Activated CD4-positive, alpha-beta memory T cell treated with anti-CD3 and anti-CD28 coated beads for 36 hours (primary cell): ENCODE measurements around the gene PPP2R1A. TPM values are rescaled to one million over a fixed set of nuclear protein-coding genes. Genes with fewer than 3 reads are reported as not detected.
A peak's percentile ranks its signal among the peaks of the same experiment; 100 is the strongest.
"Not testable (repeated sequence)": the region's sequence is repeated elsewhere in the genome, so short reads cannot be mapped to it uniquely, and the experiment has no call there.

Source experiments
- CTCF ChIA-PET: fragments of 350-600 bp; sonication (Branson Sonifier 250); formaldehyde crosslinking; loops from one replicate; lab custom pipeline; 2021; ENCODE audit warnings: antibody characterized with exemption, inconsistent platforms; lab: Charles Lee
- POLR2A ChIA-PET: fragments of 350-600 bp; sonication (Branson Sonifier 250); formaldehyde crosslinking; loops from one replicate; lab custom pipeline; 2021; ENCODE audit warnings: antibody characterized with exemption; lab: Charles Lee
- DNase-seq: peaks from one replicate; pipeline ENCODE4 v3.0.0-alpha.2; 2020
- H3K27ac Mint-ChIP-seq: one replicate; pipeline ENCODE4 v1.8.0; 2021; ENCODE audit warnings: mixed read lengths
- H3K27me3 Mint-ChIP-seq: one replicate; pipeline ENCODE4 v1.8.0; 2021; ENCODE audit warnings: mixed read lengths
- H3K36me3 Mint-ChIP-seq: one replicate; pipeline ENCODE4 v1.8.0; 2021; ENCODE audit warnings: mixed read lengths
- H3K4me1 Mint-ChIP-seq: one replicate; pipeline ENCODE4 v1.8.0; 2021; ENCODE audit warnings: low read depth, mixed read lengths
- H3K4me3 Mint-ChIP-seq: one replicate; pipeline ENCODE4 v1.8.0; 2021; ENCODE audit warnings: mild to moderate bottlenecking, mixed read lengths
- H3K9me3 Mint-ChIP-seq: one replicate; pipeline ENCODE4 v1.8.0; 2021; ENCODE audit warnings: mixed read lengths
- intact Hi-C: fragments of 100-400 bp; cut with micrococcal nuclease; formaldehyde crosslinking; loops from one replicate; pipeline ENCODE4 v1.15.1; 2023
- total RNA-seq, 2 experiments: library from RNA; stranded (reverse); gene quantifications; one replicate each; pipeline ENCODE4 v1.2.3, GENCODE V29; 2021

PPP2R1A gene
- total RNA-seq, 2 experiments from 2014 or later: 224 to 229 TPM

GRCh38 chr19:52187407-52187806, 2.4 kb upstream of the PPP2R1A start:
- H3K27ac Mint-ChIP-seq: no peak overlapping the region
- no peak overlapping the region for H3K4me3 Mint-ChIP-seq
- ChIA-PET CTCF (interaction anchor here (1.1 kb wide), 1 partner anchor 50 kb away, joined by 4 read pairs; no protein-coding TSS in a partner anchor), POLR2A (no interaction called here)
- peaks cover 21% of the 10 kb centered on the region for H3K4me1 Mint-ChIP-seq
- no peaks in the 10 kb centered on the region for H3K27me3 Mint-ChIP-seq
- H3K9me3 Mint-ChIP-seq: no peaks in the 10 kb centered on the region
- DNase-seq: no peak
- intact Hi-C loops: loop anchor here (5.0 kb wide), 2 partner anchors 340 to 1930 kb away; partner anchors contain the start of genes PRPF31, TFPT and ZNF808
- H3K36me3 Mint-ChIP-seq: peaks cover 12% of the 10 kb centered on the region

DNA sequence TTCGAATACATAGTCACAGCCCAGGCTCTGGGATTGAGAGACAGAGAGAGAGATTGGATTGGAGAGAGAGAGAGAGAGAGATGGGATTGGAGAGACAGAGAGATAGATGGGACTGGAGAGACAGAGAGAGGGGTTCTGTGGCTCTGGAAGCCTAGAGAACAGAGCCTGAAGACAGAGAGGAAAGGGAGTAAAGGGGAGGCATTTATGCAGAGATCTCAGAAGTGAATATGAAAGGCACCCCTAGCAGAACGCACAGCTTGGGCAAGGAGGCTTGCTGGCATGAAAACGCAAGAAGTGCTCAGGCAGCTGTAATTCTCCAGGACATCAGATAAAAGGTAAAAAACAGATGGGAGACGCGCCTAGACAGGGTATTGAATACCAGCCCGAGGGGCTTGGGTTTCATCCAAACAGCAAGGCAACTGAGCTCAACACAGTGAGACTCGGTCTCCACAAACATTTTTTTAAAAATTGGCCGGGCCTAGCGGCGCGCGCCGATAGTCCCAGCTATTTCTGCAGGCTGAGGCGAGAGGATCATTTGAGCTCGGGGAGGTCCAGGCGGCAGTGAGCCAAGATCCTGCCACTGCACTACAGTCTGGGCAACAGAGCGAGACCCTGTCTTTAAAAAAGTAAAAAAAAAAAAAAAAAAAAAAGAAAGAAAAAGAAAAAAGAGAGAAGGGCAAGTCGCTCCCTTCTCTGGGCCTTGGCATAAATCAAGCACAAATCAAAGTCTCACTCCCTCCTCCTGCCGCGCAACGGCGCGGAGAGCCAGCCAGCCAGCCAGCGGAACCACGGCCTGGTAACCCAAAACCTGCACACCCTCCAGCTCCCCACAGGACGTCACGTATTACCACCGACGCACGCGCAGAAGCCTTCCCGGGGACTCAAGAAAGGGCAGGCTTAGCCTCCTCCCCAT, 774 bp upstream of the PPP2R1A start:
- Mint-ChIP-seq H3K27me3 (no peaks in the 10 kb centered on the region), H3K27ac (peak overlapping the region; percentile 99), H3K4me1 (peaks cover 33% of the 10 kb centered on the region), H3K36me3 (peaks cover 20% of the 10 kb centered on the region), H3K4me3 (peak overlapping the region; percentile 96), H3K9me3 (no peaks in the 10 kb centered on the region)
- ChIA-PET CTCF (interaction anchor here (0.7 to 1.3 kb wide), 3 partner anchors 39 to 51 kb away, joined by 3 to 6 read pairs (median 4); no protein-coding TSS in a partner anchor), POLR2A (interaction anchor here (0.5 to 1.9 kb wide), 6 partner anchors 8 to 38 kb away, joined by 3 to 10 read pairs (median 5); partner anchors contain the start of gene ZNF836)
- intact Hi-C loops: loop anchor here (1.0 to 5.0 kb wide), 7 partner anchors 18 to 1928 kb away; partner anchors contain the start of genes PRPF31, TFPT, ZNF766 and ZNF808
- no peak for DNase-seq

- POLR2A ChIA-PET: interaction anchor here (0.9 kb wide), 1 partner anchor 23 kb away, joined by 3 read pairs; no protein-coding TSS in a partner anchor
- H3K27me3 Mint-ChIP-seq: no peaks in the 10 kb centered on the region
- intact Hi-C loops: no loop called here
- DNase-seq: no peak
- H3K27ac Mint-ChIP-seq: peak overlapping the region; percentile 99
- H3K4me1 Mint-ChIP-seq: peaks cover 42% of the 10 kb centered on the region
- no peaks in the 10 kb centered on the region for H3K9me3 Mint-ChIP-seq
- H3K4me3 Mint-ChIP-seq: peak overlapping the region; percentile 96
- CTCF ChIA-PET: no interaction called here
- peaks cover 32% of the 10 kb centered on the region for H3K36me3 Mint-ChIP-seq
Observed at GRCh38 chr19:52190487-52191293, 838 bp downstream of the PPP2R1A start.

- H3K4me1 Mint-ChIP-seq: peaks cover 43% of the 10 kb centered on the region
- peak overlapping the region; percentile 96 for H3K4me3 Mint-ChIP-seq
- intact Hi-C loops: no loop called here
- no peaks in the 10 kb centered on the region for H3K9me3 Mint-ChIP-seq
- POLR2A ChIA-PET: interaction anchor here (0.9 kb wide), 1 partner anchor 22 kb away, joined by 3 read pairs; no protein-coding TSS in a partner anchor
- peaks cover 32% of the 10 kb centered on the region for H3K36me3 Mint-ChIP-seq
- CTCF ChIA-PET: no interaction called here
- H3K27me3 Mint-ChIP-seq: no peaks in the 10 kb centered on the region
- no peak overlapping the region for H3K27ac Mint-ChIP-seq
- no peak for DNase-seq
Observed at GRCh38 chr19:52191389-52191788, 1.5 kb downstream of the PPP2R1A start.

DNA sequence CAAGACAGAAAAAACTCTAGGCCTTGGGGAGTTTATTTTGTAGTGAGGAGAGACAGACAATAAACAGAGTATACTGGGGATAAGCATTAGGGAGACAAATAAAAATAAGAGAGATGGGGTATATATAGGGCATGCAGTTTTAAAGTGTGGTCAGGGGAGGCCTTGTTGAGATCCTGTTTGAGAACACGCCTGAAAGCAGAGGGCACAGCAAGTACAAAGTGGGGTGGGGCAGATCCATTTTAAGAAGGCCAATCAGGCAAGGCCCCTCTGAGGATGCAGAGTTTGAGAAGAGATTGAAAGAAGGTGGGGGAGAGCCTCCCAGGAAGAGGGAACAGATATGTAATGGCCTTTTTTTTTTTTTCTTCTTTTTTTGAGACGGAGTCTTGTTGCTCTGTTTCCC, 2.1 kb downstream of the PPP2R1A start:
- Mint-ChIP-seq H3K4me3 (peak overlapping the region; percentile 96), H3K36me3 (peaks cover 32% of the 10 kb centered on the region), H3K27me3 (no peaks in the 10 kb centered on the region), H3K9me3 (no peaks in the 10 kb centered on the region), H3K27ac (peak overlapping the region; percentile 24), H3K4me1 (peaks cover 47% of the 10 kb centered on the region)
- ChIA-PET POLR2A (no interaction called here), CTCF (no interaction called here)
- DNase-seq: no peak
- intact Hi-C loops: no loop called here

DNA sequence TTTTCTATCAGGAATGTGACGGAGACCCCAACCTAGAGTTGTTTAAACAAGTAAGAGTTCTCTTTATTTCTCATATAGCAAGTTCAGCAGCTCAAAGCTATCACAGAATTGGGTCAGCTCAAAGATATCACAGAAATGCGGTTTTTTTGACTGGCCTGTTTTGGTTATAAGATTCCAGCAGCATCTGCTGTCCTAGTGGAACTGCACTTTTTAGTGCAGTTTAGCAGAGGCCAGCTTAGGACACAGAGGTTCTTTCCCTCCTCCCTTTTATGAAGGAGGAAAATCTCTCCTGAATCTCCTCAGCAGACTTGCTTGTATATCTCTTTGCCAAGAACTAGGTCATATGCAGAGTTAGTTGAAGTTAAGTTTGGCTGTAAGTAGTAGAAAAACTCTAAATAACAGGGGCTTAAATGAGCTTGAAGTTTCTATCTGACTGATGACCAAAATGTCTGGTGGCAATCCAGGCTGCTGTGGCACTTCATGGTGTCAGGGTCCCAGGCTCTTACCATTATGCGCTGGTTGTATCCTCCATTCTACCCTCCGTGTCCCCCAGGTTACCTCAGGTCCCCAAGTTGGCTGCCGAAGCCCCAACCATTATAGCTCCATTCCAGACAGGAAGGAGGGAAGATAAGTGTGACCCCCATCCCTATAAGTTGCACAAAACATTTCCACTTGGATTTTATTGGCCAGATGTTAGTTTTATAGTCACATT, 6.6 kb downstream of the PPP2R1A start:
- ChIA-PET CTCF (no interaction called here), POLR2A (interaction anchor here (0.7 kb wide), 1 partner anchor 9 kb away, joined by 4 read pairs; no protein-coding TSS in a partner anchor)
- Mint-ChIP-seq H3K9me3 (no peaks in the 10 kb centered on the region), H3K4me1 (peaks cover 60% of the 10 kb centered on the region), H3K27ac (no peak overlapping the region), H3K36me3 (peaks cover 31% of the 10 kb centered on the region), H3K4me3 (no peak overlapping the region), H3K27me3 (no peaks in the 10 kb centered on the region)
- intact Hi-C loops: no loop called here
- DNase-seq: no peak

- POLR2A ChIA-PET: interaction anchor here (0.6 to 1.4 kb wide), 3 partner anchors 8 to 1227 kb away, joined by 3 to 5 read pairs (median 5); partner anchors contain the start of gene PPP2R1A
- H3K4me1 Mint-ChIP-seq: peaks cover 49% of the 10 kb centered on the region
Observed at GRCh38 chr19:52197964-52198363, 8.1 kb downstream of the PPP2R1A start.

GRCh38 chr19:52198678-52199077, 8.8 kb downstream of the PPP2R1A start:
- no peaks in the 10 kb centered on the region for H3K27me3 Mint-ChIP-seq
- DNase-seq: no peak
- POLR2A ChIA-PET: interaction anchor here (1.4 kb wide), 1 partner anchor 9 kb away, joined by 5 read pairs; the partner anchor contains the start of gene PPP2R1A
- H3K27ac Mint-ChIP-seq: no peak overlapping the region
- peaks cover 48% of the 10 kb centered on the region for H3K4me1 Mint-ChIP-seq
- intact Hi-C loops: no loop called here
- H3K36me3 Mint-ChIP-seq: peaks cover 28% of the 10 kb centered on the region
- H3K4me3 Mint-ChIP-seq: no peak overlapping the region
- CTCF ChIA-PET: interaction anchor here (1.0 to 1.9 kb wide), 2 partner anchors 27 to 39 kb away, joined by 3 to 7 read pairs; no protein-coding TSS in a partner anchor
- no peaks in the 10 kb centered on the region for H3K9me3 Mint-ChIP-seq

More at GRCh38 chr19:52197964-52198363, 8.1 kb downstream of the PPP2R1A start:
- intact Hi-C loops: no loop called here
- Mint-ChIP-seq H3K27me3 (no peaks in the 10 kb centered on the region), H3K9me3 (no peaks in the 10 kb centered on the region), H3K4me3 (no peak overlapping the region), H3K36me3 (peaks cover 27% of the 10 kb centered on the region), H3K27ac (no peak overlapping the region)
- CTCF ChIA-PET: interaction anchor here (1.0 to 1.9 kb wide), 2 partner anchors 28 to 39 kb away, joined by 3 to 7 read pairs; no protein-coding TSS in a partner anchor
- no peak for DNase-seq

DNA sequence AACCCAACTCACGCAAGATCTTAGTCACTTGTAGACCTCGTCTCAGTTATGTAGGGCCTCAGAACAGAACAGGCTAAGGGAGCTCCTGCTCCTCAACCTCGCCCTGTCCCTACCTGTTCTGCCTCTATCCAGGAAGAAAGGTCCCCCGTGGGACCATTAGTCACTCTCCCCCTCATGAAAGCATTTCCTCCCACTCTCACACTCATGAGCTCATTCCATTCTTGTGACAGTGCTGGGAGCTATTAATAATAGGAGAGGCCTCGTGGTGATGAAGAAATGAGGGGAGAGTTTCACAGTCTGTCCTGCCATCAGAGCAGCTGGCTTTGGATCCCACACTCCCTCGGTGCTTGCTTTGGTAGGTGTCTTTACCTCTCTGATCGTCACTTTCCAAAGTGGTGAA, 10.2 kb downstream of the PPP2R1A start:
- no peak overlapping the region for H3K4me3 Mint-ChIP-seq
- no peak overlapping the region for H3K27ac Mint-ChIP-seq
- H3K27me3 Mint-ChIP-seq: no peaks in the 10 kb centered on the region
- POLR2A ChIA-PET: no interaction called here
- no peak for DNase-seq
- H3K36me3 Mint-ChIP-seq: peaks cover 27% of the 10 kb centered on the region
- intact Hi-C loops: no loop called here
- peaks cover 45% of the 10 kb centered on the region for H3K4me1 Mint-ChIP-seq
- H3K9me3 Mint-ChIP-seq: no peaks in the 10 kb centered on the region
- CTCF ChIA-PET: no interaction called here

DNA sequence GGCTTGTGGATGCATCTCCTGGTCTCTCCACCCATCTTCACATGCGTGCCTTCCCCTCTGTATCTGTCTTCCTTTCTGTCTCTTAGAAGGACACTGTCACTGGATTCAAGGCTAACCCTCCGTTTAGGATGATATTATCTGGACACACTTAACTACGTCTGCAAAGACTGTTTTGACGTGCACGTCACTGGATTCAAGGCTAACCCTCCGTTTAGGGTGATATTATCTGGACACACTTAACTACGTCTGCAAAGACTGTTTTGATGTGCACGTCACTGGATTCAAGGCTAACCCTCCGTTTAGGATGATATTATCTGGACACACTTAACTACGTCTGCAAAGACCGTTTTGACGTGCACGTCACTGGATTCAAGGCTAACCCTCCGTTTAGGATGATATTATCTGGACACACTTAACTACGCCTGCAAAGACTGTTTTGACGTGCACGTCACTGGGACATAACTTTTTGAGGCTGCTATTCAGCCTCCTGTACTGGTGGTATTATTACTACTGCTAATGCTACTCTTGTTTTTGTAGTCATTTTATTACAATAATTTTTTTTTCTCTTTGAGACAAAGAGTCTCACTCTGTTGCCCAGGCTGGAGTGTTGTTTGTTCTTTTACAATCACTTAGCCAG, 11.0 kb downstream of the PPP2R1A start:
- CTCF ChIA-PET, H3K4me3 Mint-ChIP-seq, intact Hi-C loops, H3K27me3 Mint-ChIP-seq, H3K9me3 Mint-ChIP-seq, H3K27ac Mint-ChIP-seq, DNase-seq, POLR2A ChIA-PET: not testable (repeated sequence)
- H3K36me3 Mint-ChIP-seq: peaks cover 29% of the 10 kb centered on the region
- H3K4me1 Mint-ChIP-seq: peaks cover 46% of the 10 kb centered on the region

GRCh38 chr19:52206481-52206880, 16.6 kb downstream of the PPP2R1A start:
- Mint-ChIP-seq H3K9me3 (no peaks in the 10 kb centered on the region), H3K27me3 (no peaks in the 10 kb centered on the region), H3K4me1 (peaks cover 15% of the 10 kb centered on the region), H3K36me3 (peaks cover 41% of the 10 kb centered on the region), H3K4me3 (no peak overlapping the region), H3K27ac (no peak overlapping the region)
- intact Hi-C loops: no loop called here
- CTCF ChIA-PET: no interaction called here
- DNase-seq: no peak
- POLR2A ChIA-PET: no interaction called here
